NCI-H748 treated with DMSO at 0.1 percent for 48 hours (cell line): ENCODE data around the gene DNHD1.
A peak's percentile ranks its signal among the peaks of the same experiment; 100 is the strongest.
"Not testable (repeated sequence)": the region's sequence is repeated elsewhere in the genome, so short reads cannot be mapped to it uniquely, and the experiment has no call there.

Experiments
- DNase-seq: peaks from one replicate; lab custom pipeline; 2025; lab: John Stamatoyannopoulos, UW

DNHD1 gene

DNA sequence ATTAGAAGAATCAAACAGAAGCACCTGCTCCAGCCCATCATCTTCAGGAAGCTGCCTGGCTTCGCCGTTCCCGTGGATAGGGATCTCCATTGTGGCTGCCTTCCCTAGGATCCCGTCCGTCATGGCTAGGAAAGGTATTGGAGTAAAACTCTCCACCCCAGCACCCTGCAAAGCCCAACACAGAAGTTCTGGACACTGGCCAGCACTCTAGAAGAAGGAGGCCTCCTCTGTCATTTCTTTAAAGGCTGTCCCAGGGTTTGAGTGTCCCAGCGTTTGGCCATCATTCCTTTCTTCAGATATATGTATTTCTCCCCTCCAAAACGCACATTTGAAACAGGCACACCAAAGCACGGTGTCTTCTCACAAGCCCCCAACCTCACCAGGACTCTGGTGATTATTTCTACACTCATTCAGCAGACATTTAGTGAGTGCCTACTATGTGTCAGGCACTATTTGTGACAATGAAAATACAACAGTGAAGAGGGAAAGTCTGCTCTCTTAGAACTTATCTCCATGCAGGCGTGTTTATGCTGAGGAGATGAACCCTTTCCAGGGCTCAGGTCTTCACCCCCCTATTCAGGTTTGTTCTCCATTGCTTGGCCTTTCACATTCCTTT, 16.7 kb upstream of the DNHD1 start:
- no peak for DNase-seq

DNA sequence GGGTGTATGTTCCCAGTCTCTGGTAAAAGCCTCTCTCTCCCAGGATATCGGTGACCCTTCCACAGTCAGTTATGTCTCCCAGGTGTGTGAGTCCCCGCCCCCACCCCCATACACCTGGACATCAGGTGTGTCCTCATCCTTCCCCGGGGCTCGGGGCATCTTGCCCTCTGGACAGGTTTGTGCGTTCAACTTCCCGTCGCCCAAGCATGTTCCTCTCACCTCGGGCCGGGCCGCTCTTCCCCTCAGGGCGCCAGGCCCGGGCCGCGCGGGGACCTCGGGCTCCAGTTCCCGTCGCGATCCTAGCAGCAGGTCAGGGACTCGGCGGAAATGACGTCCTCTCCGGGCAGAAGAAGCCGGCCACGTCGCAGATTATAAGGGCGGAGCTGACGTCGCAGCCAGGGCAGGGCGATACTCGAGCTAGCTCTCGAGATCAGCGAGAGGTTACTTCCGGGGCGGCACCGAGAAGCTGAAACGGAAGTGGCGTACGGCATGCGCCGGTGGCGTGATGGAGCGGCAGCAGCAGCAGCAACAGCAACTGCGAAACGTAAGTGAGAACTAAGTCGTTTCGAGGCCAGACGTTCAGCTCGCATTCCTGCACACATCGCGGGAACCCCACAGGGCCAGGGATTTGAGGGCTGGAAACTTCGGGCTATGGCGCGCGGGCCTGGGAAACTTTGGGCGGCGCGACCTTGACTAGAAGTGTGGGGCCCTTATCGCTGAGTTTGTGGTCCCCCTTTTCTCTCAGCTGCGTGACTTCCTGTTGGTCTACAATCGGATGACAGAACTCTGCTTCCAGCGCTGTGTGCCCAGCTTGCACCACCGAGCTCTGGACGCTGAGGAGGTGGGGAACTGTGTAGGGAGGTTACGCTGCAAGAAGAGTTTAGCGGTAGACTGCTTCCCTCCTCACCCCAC, 15.8 kb upstream of the DNHD1 start, which contains the start of the genes ARFIP2 and TIMM10B:
ARFIP2 (minus strand) TSS at position 320 of the 912 bp plus-strand sequence. CDS start 910 bp downstream, outside the sequence.
TIMM10B (plus strand) TSS at position 490 of the 912 bp plus-strand sequence; CDS start at position 506, 16 bp downstream.
- peak; percentile 91 for DNase-seq

- no peak for DNase-seq
These were observed 15.2 kb upstream of the DNHD1 start for GRCh38 chr11:6481924-6482275.

DNA sequence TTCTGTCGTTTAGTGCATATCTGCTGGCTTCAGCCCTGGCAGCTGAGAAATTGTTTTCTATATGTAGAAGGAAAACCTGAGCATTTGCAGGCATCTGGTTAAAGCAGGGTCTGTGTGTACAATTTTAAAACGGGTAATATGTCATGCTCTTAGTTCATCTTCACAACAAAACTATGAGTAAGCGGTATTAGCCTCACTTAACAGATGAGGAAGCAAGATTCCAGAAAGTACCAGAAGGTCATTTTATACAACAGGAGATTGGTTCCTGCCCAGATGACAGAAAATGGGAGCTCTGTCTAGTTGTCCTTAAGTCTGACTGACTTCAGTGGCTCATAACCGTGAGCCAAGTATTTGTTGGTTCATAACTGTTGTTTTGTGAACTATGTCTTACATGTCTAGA, 14.6 kb upstream of the DNHD1 start:
- DNase-seq = no peak

DNA sequence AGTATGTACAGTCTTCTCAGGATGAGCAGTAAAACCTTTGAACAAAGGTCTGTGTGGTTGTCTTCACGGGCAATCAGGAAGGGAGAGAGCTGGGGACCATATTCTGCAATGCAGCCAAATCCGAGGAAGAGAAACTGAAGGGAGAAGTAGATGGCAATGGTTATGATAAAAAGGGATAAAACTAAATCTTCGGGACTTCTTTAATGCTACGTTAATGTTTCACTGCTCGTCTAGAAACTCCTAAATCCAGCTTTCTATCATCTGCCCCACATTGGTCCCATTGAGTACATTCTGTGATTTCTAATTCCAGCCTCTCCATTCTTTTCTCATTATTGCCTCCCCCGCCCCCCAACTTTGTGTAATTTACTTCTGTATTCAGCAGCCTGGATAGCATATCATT, 14.1 kb upstream of the DNHD1 start:
- no peak for DNase-seq

- no peak for DNase-seq
These were observed 11.4 kb upstream of the DNHD1 start for GRCh38 chr11:6485661-6486060.

GRCh38 chr11:6486256-6486655, 10.8 kb upstream of the DNHD1 start:
- DNase-seq = no peak

- DNase-seq = no peak
These were observed 10.1 kb upstream of the DNHD1 start for GRCh38 chr11:6486938-6487337.

GRCh38 chr11:6488342-6488741, 8.7 kb upstream of the DNHD1 start:
- no peak for DNase-seq

- DNase-seq = no peak
These were observed 8.3 kb upstream of the DNHD1 start for GRCh38 chr11:6488821-6489220.

GRCh38 chr11:6489306-6489705, 7.8 kb upstream of the DNHD1 start:
- no peak for DNase-seq

- DNase-seq = no peak
These were observed 1.0 kb downstream of the DNHD1 start for GRCh38 chr11:6498121-6498520.

- DNase-seq = no peak
These were observed 1.5 kb downstream of the DNHD1 start for GRCh38 chr11:6498544-6498943.

DNA sequence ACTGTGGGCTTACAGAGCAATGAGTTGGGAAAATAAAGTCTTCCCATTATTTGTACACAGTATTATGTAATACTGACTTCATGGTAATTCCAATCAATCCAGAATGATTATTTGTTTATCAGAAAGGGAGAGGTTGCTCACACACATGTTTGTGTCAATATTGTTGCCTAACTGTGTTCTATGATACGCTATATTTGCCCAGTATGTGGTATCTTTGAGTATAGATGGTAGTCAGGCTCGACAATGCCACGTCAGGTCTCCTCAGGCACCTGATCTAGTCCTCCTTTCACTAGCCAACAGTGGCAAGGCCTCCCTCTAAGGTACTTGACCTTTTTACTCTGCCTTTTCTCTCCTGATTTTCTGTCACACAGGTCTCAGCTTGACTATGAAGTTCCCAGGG, 5.3 kb downstream of the DNHD1 start:
- DNase-seq = no peak

DNA sequence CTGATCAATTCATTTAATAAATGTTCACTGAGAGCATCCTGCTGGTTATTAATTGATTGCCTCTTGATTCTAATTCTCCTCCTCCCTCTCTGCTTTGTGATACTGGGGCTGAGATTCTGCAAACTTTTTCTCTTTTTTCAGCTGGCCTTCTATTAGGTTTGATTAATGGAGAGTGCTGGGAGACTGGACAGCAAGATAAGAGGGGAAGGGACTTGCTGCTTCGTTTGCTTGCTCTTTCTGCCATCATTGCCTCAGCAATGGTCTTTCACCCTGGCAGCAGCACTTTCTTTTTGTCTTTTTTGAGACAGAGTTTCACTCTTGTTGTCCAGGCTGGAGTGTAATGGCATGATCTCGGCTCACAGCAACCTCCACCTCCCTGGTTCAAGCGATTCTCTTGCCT, 7.1 kb downstream of the DNHD1 start:
- no peak for DNase-seq

DNA sequence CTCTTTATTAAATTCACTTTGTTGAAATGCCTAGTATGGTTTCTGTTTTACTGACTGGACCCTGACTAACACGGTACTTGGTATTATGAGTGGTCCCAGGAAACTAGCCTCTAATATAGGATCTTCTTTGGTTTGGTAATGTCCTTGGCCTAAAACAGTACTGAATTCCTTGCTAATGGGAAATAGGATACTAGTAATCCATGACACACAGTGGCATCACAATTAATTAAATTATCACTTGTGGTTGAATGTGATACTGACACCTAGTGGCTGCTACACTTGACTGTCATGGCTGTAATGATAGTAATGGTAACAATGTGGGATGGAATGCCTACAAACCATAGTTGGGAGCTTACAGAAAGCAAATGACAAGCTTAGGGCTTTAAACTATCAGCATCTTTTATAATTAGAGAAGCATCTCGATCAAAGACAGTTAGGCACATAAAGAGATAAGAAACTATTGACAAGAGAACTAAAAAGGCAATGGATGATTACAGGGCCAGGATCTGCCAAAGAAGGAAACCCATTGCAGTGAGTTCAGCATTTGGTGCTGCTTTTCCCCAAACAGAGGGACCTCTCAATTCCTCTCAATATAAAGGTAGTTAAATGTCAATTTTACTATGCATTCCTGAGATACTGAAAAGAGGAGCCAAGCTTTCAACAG, 8.6 kb downstream of the DNHD1 start:
- DNase-seq = peak; percentile 50

DNA sequence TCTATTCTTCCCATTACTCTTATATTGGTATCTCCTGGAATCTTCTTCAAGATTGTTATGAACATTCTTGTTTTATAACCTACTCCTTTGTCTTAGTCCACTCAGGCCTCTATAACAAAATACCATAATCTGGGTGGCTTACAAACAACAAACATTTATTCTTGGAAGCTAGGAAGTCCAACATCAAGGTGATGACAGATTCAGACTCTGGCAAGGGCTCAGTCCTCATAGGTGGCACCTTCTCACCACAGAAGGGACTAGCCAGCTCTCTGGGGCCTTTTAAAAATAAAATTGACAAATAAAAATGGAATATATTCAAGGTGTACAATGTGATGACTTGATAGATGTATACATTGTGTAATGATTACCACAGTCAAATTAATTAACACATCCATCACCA, 19.8 kb downstream of the DNHD1 start:
- no peak for DNase-seq

GRCh38 chr11:6520265-6520664, 23.2 kb downstream of the DNHD1 start:
- no peak for DNase-seq

GRCh38 chr11:6521946-6522345, 24.9 kb downstream of the DNHD1 start:
- not testable (repeated sequence) for DNase-seq

- DNase-seq = no peak
These were observed 26.2 kb downstream of the DNHD1 start for GRCh38 chr11:6523253-6523652.

GRCh38 chr11:6526411-6527135, 29.5 kb downstream of the DNHD1 start:
- DNase-seq = no peak

GRCh38 chr11:6529266-6529665, 32.2 kb downstream of the DNHD1 start:
- no peak for DNase-seq
